BLaER1 treated with 17β-estradiol and CSF1 and Interleukin-3, amounts not matched to agents 10 nM and 100 nM (cell line): ENCODE measurements around the gene RIOX2.
A peak's percentile ranks its signal among the peaks of the same experiment; 100 is the strongest.

Experiments
- H3K27ac ChIP-seq, 11 experiments: shearing (Covaris generic); formaldehyde crosslinking; 2 replicates each; pipeline ENCODE4 v1.8.1; 2022
- H3K27me3 ChIP-seq, 11 experiments: shearing (Covaris generic); formaldehyde crosslinking; 2 replicates each; pipeline ENCODE4 v1.8.1; 2022
- H3K36me3 ChIP-seq, 11 experiments: shearing (Covaris generic); formaldehyde crosslinking; 2 replicates each; pipeline ENCODE4 v1.8.1; 2022
- H3K4me1 ChIP-seq, 10 experiments: shearing (Covaris generic); formaldehyde crosslinking; 2 replicates each; pipeline ENCODE4 v1.8.1; 2022
- H3K4me2 ChIP-seq, 11 experiments: shearing (Covaris generic); formaldehyde crosslinking; 2 replicates each; pipeline ENCODE4 v1.8.1; 2022
- H3K4me3 ChIP-seq, 10 experiments: shearing (Covaris generic); formaldehyde crosslinking; 2 replicates each; pipeline ENCODE4 v1.8.1; 2022
- H3K9ac ChIP-seq, 11 experiments: shearing (Covaris generic); formaldehyde crosslinking; 2 replicates each; pipeline ENCODE4 v1.8.1; 2022
- H3K9me3 ChIP-seq, 11 experiments: shearing (Covaris generic); formaldehyde crosslinking; replicated peaks in 1 of 11; 2 replicates each; pipeline ENCODE4 v1.8.1; 2022
- H4K20me1 ChIP-seq, 11 experiments: shearing (Covaris generic); formaldehyde crosslinking; 2 replicates each; pipeline ENCODE4 v1.8.1; 2022
- Cebpa-rat ChIP-seq, 11 experiments: shearing (Covaris generic); IDR thresholded peaks; 2 replicates each; pipeline ENCODE4 v1.8.1; 2022

Gene RIOX2

DNA sequence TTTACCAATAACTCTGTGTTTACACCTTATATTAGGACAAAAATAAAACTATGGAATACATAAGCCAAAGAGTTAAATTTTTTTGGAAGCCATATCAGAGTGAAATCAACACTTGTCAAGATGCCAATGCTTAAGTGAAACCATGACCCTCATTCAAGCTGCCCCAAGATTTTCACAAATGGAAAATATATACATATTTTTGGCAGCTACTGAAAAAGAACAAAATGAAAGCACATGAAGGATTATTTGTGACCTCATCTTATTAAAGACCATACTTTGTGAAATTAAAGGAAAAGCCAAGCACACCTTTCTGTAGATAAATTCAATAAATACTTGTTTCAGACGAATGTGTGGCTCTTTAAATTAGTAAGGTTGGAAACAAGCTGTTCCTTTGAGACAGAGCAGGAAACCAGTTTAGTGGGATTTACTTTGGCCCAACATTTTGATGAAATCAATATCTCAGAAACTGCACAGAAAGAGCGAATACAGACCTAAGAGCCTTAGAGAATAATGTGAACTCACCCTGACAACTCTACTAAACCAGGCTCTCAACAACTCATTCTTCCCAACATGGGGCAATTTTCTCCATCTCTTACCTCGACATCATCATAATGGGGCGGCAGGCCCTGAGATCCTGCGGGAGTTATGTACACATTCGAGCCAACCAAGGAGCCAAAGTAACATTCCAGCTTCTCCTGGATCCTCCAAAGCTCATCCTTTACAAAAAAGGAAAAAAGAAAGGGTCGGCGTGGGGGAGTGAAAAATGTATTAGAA, 11.1 kb downstream of the RIOX2 start:
- peaks cover 70 to 100% (median 98%) of the 10 kb centered on the region in 11 experiments for H3K36me3 ChIP-seq
- H3K27me3 ChIP-seq, result no peaks in the 10 kb centered on the region
- H3K9ac ChIP-seq, result no peak overlapping the region
- no peak for TF ChIP-seq Cebpa-rat (IDR thresholded peaks at IDR 0.05)
- H3K9me3 ChIP-seq, result no peaks in the 10 kb centered on the region
- H3K4me3 ChIP-seq, result no peak overlapping the region
- H3K4me1 ChIP-seq, result peaks cover 0 to 13% (median 11%) of the 10 kb centered on the region in 10 experiments; a peak in 15 of 20 replicates
- peaks cover 0 to 52% (median 22%) of the 10 kb centered on the region in 11 experiments; a peak in 13 of 22 replicates for H4K20me1 ChIP-seq
- H3K4me2 ChIP-seq, result no peak overlapping the region
- no peak overlapping the region for H3K27ac ChIP-seq

DNA sequence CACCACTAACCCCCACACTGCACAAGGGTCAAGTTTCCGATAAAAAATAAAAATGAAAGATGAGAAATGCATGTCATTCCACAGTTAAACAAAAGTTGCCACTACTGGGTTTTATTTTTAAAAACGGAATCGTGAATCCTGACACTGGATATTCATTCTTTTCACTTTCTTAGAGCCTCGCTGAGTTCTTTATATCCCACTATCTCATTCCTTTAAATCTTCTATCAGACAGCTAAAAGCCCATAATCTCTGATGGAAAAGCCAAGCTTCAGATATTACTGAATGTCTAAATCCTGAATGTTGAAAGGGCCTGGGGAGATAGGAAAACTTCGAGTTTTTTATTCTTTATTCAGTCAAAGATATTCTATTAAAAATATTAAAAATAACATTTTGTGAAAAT, 11.7 kb downstream of the RIOX2 start:
- Histone ChIP-seq H3K36me3 (peaks cover 63 to 100% (median 97%) of the 10 kb centered on the region in 11 experiments), H3K9ac (no peak overlapping the region)
- TF ChIP-seq Cebpa-rat (IDR thresholded peaks at IDR 0.05), result no peak

GRCh38 chr3:97959872-97960271, 12.4 kb downstream of the RIOX2 start:
- H3K36me3 ChIP-seq, result peaks cover 60 to 100% (median 96%) of the 10 kb centered on the region in 11 experiments
- TF ChIP-seq Cebpa-rat (IDR thresholded peaks at IDR 0.05), result no peak
- peaks cover 0 to 44% (median 24%) of the 10 kb centered on the region in 11 experiments; a peak in 13 of 22 replicates for H4K20me1 ChIP-seq
- H3K27me3 ChIP-seq, result no peaks in the 10 kb centered on the region
- H3K4me2 ChIP-seq, result no peak overlapping the region
- no peak overlapping the region for H3K4me3 ChIP-seq
- H3K27ac ChIP-seq, result no peak overlapping the region
- H3K4me1 ChIP-seq, result peaks cover 6 to 18% (median 15%) of the 10 kb centered on the region in 10 experiments
- no peak overlapping the region for H3K9ac ChIP-seq
- no peaks in the 10 kb centered on the region for H3K9me3 ChIP-seq

More for the DNA sequence above, 11.7 kb downstream of the RIOX2 start:
- Histone ChIP-seq H3K4me2 (no peak overlapping the region), H4K20me1 (peaks cover 0 to 46% (median 22%) of the 10 kb centered on the region in 11 experiments; a peak in 13 of 22 replicates), H3K27ac (no peak overlapping the region), H3K4me3 (no peak overlapping the region), H3K27me3 (no peaks in the 10 kb centered on the region), H3K4me1 (peaks cover 0 to 13% (median 11%) of the 10 kb centered on the region in 10 experiments; a peak in 18 of 20 replicates), H3K9me3 (no peaks in the 10 kb centered on the region)

DNA sequence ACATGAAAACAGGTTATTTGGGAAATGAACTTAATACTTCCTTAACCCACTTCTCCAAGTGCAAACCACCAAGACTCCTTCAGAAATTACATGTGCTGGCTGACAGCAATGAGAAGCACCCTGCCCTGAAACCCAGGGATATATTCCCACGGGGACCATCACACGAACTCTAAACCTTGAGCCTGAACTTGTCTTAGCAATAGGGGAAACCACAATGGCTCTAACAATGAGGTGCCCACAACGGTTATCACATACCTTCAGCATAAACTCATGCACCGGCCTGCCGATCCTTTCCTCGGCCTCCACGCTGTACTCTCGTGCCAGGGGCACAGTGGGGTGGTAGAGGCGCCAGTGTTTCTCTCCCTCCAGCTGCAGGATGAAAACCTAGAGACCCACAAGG, 13.4 kb downstream of the RIOX2 start:
- H3K27me3 ChIP-seq, result no peaks in the 10 kb centered on the region
- H3K9ac ChIP-seq, result no peak overlapping the region
- H3K4me3 ChIP-seq, result no peak overlapping the region
- H3K4me1 ChIP-seq, result peaks cover 16 to 25% (median 20%) of the 10 kb centered on the region in 10 experiments
- H3K9me3 ChIP-seq, result no peaks in the 10 kb centered on the region
- H4K20me1 ChIP-seq, result peaks cover 0 to 40% (median 19%) of the 10 kb centered on the region in 11 experiments; a peak in 13 of 22 replicates
- H3K36me3 ChIP-seq, result peaks cover 63 to 100% (median 94%) of the 10 kb centered on the region in 11 experiments
- no peak overlapping the region; a peak in 2 of 22 replicates for H3K27ac ChIP-seq
- TF ChIP-seq Cebpa-rat (IDR thresholded peaks at IDR 0.05), result no peak
- peak overlapping the region in 7 of 11 experiments; percentile 16 to 54 (median 44); a peak in 13 of 22 replicates for H3K4me2 ChIP-seq

- H3K9me3 ChIP-seq, result no peaks in the 10 kb centered on the region
- H4K20me1 ChIP-seq, result peaks cover 0 to 37% (median 19%) of the 10 kb centered on the region in 11 experiments; a peak in 13 of 22 replicates
- H3K4me1 ChIP-seq, result peaks cover 16 to 25% (median 20%) of the 10 kb centered on the region in 10 experiments
- peaks cover 67 to 100% (median 94%) of the 10 kb centered on the region in 11 experiments for H3K36me3 ChIP-seq
- H3K27me3 ChIP-seq, result no peaks in the 10 kb centered on the region
- no peak for TF ChIP-seq Cebpa-rat (IDR thresholded peaks at IDR 0.05)
- peak overlapping the region in 5 of 11 experiments; percentile 20 to 54 (median 45); a peak in 4 of 22 replicates for H3K4me2 ChIP-seq
- H3K9ac ChIP-seq, result no peak overlapping the region
- H3K27ac ChIP-seq, result no peak overlapping the region
- H3K4me3 ChIP-seq, result no peak overlapping the region
Observed at GRCh38 chr3:97958396-97958795, 13.8 kb downstream of the RIOX2 start.

- Histone ChIP-seq H3K9me3 (no peaks in the 10 kb centered on the region), H3K27me3 (no peaks in the 10 kb centered on the region), H3K27ac (no peak overlapping the region), H3K36me3 (peaks cover 73 to 100% (median 94%) of the 10 kb centered on the region in 11 experiments), H3K4me3 (no peak overlapping the region), H3K9ac (no peak overlapping the region), H3K4me1 (peaks cover 16 to 25% (median 20%) of the 10 kb centered on the region in 10 experiments), H4K20me1 (peaks cover 0 to 31% (median 13%) of the 10 kb centered on the region in 11 experiments; a peak in 12 of 22 replicates), H3K4me2 (no peak overlapping the region)
- TF ChIP-seq Cebpa-rat (IDR thresholded peaks at IDR 0.05), result no peak
Observed at GRCh38 chr3:97957617-97958311, 14.5 kb downstream of the RIOX2 start.

DNA sequence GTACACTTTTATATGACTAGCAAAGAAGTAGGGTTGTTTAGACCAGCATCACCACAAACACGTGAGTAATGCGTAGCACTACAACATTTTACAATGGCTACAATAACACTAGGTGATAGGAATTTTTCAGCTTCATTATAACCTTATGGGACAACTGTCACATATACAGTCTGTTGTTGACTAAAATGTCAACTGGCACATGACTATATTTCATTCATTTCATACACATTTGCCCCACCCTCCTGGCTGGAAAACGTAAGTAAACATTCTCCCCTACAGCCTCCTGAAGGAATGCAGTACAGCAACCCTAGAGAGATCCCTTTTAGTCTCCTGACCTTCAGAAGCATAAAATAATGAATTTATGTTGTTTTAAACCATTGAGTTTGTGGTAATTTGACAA, 16.2 kb downstream of the RIOX2 start:
- no peak overlapping the region for H3K27ac ChIP-seq
- H4K20me1 ChIP-seq, result peaks cover 0 to 18% (median 2%) of the 10 kb centered on the region in 11 experiments; a peak in 7 of 22 replicates
- no peak overlapping the region for H3K4me3 ChIP-seq
- H3K4me2 ChIP-seq, result no peak overlapping the region
- H3K27me3 ChIP-seq, result no peaks in the 10 kb centered on the region
- H3K4me1 ChIP-seq, result peaks cover 16 to 25% (median 20%) of the 10 kb centered on the region in 10 experiments
- peaks cover 72 to 100% (median 94%) of the 10 kb centered on the region in 11 experiments for H3K36me3 ChIP-seq
- H3K9ac ChIP-seq, result no peak overlapping the region
- no peak for TF ChIP-seq Cebpa-rat (IDR thresholded peaks at IDR 0.05)
- H3K9me3 ChIP-seq, result no peaks in the 10 kb centered on the region

- Histone ChIP-seq H3K36me3 (peaks cover 73 to 100% (median 95%) of the 10 kb centered on the region in 11 experiments), H3K4me3 (no peak overlapping the region), H3K9me3 (no peaks in the 10 kb centered on the region), H3K4me2 (peak overlapping the region in 4 of 11 experiments; percentile 0 to 43 (median 16); a peak in 5 of 22 replicates), H3K4me1 (peaks cover 15 to 24% (median 18%) of the 10 kb centered on the region in 10 experiments), H3K9ac (no peak overlapping the region), H4K20me1 (peaks cover 0 to 18% (median 0%) of the 10 kb centered on the region in 11 experiments; a peak in 6 of 22 replicates), H3K27me3 (no peaks in the 10 kb centered on the region), H3K27ac (no peak overlapping the region)
- no peak for TF ChIP-seq Cebpa-rat (IDR thresholded peaks at IDR 0.05)
Observed at GRCh38 chr3:97954228-97954827, 17.9 kb downstream of the RIOX2 start.
